Gastrocnemius medialis (tissue), 4 donors: ENCODE measurements around the gene KRTAP3-1. TPM values are rescaled to one million over a fixed set of nuclear protein-coding genes. Genes with fewer than 3 reads are reported as not detected.

Experiments
- ATAC-seq, 2 donors: fragments of 150-250 bp; one replicate each; pipeline ENCODE4 v1.9.1; 2016
- DNase-seq, 2 donors: peaks; one replicate each; pipeline ENCODE4 v3.0.0-alpha.2; 2019
- H3K27ac ChIP-seq, 4 donors: fragments of 200-600 bp; sonication (generic); 1 replicate in 1 of 4; 2 replicates in 3 of 4; pipeline ENCODE4 v1.5.1; 2016 to 2018; ENCODE audit warnings: mild to moderate bottlenecking in 2 of 4, moderate library complexity in 1 of 4
- H3K27me3 ChIP-seq, 3 donors: fragments of 200-600 bp; sonication (generic) in 2 of 3; 1 replicate in 1 of 3; 2 replicates in 2 of 3; pipeline versions ENCODE4 v1.5.1 to v1.6.0; 2016 to 2019; ENCODE audit warnings: mild to moderate bottlenecking in 1 of 3, moderate library complexity in 1 of 3
- H3K36me3 ChIP-seq, 2 donors: fragments of 200-600 bp; sonication (generic) in 1 of 2; one replicate each; pipeline ENCODE4 v1.5.1; 2017 to 2018
- H3K4me1 ChIP-seq, 2 donors: fragments of 200-600 bp; sonication (generic) in 1 of 2; one replicate each; pipeline ENCODE4 v1.5.1; 2016 to 2017; ENCODE audit warnings: mild to moderate bottlenecking in 2 of 2
- H3K4me3 ChIP-seq, 4 donors: fragments of 200-600 bp; sonication (generic) in 3 of 4; 1 replicate in 1 of 4; 2 replicates in 3 of 4; pipeline ENCODE4 v1.5.1; 2016 to 2019; ENCODE audit warnings: mild to moderate bottlenecking in 2 of 4
- H3K9me3 ChIP-seq, 3 donors: fragments of 200-600 bp; sonication (generic) in 2 of 3; 1 replicate in 1 of 3; 2 replicates in 2 of 3; pipeline ENCODE4 v1.5.1; 2016 to 2019
- POLR2A ChIP-seq, 2 donors: fragments of 450-650 bp; IDR thresholded peaks; one replicate each; pipeline ENCODE4 v1.6.1; 2017; ENCODE audit warnings: antibody characterized with exemption in 2 of 2, mild to moderate bottlenecking in 2 of 2, moderate library complexity in 2 of 2
- in situ Hi-C, 4 donors: fragments of 200-750 bp; cut with MboI; loops; one replicate each; pipeline versions ENCODE4 v1.15.0 to v1.8.0; 2017; ENCODE audit warnings: low sequenced_read_pairs in 4 of 4
- intact Hi-C: fragments of 100-400 bp; cut with DNase I; formaldehyde crosslinking; loops from one replicate; pipeline ENCODE4 v1.15.1; 2023; ENCODE audit warnings: low total_unique reads
- total RNA-seq, 4 donors: library from RNA; depleted of rRNA; stranded (reverse); fragments of >200 nt; gene quantifications; one replicate each; pipeline versions ENCODE4 v1.1.0 to v1.2.3, GENCODE V29; 2016
- TF ChIP-seq, protein P1 (sequence below), 5 experiments: fragments of 450-650 bp in 3 of 5; fragments of 200-600 bp in 2 of 5; sonication (generic) in 2 of 5; IDR thresholded peaks in 4 of 5; conservative IDR thresholded peaks in 1 of 5; 1 replicate in 4 of 5; 2 replicates in 1 of 5; pipeline ENCODE4 v1.5.1; 2016 to 2019; ENCODE audit warnings: antibody characterized with exemption in 5 of 5, mild to moderate bottlenecking in 3 of 5, moderate library complexity in 3 of 5

KRTAP3-1 gene
- total RNA-seq, 4 donors from 2014 or later: not detected

DNA sequence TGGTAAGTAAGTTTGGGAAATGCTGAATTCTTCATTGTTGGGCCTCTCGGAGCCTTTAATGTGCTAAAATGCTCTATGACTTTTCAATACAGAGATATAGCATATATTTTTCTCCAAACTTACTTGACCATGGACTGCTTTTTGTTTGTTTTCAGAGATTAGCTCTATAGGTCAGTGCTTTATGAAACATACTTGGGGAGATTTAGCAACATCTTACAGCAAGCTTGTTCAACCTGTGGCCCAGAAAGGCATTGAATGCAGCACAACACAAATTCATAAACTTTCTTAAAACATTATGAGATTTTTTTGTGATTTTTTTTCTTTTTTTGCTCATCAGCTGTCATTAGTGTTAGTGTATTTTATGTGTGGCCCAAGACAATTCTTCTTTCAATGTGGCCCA is 1.0 kb upstream of the KRTAP3-1 start:
- no peak for DNase-seq

DNA sequence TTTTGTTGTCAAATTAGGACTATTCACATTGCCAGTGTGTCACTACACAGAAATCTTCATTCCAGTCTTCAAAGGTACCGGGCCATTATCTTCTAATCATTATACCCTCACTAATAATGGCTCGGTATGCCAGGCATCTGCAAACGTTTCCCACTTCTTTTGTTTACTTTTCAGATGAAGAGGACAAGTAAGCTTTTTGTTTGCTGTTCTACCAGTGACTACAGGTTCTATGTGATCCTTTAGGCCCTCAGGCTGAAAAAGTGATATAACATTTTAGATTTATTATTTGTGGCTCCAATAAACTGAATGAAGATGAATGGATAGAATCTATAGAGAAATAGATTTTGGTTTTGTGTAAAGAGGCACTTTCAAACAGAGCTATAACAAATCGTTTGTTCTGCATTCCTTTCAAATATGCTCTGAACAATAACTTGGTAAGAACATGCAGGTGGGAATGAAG is 403 bp upstream of the KRTAP3-1 start:
- H3K9me3 ChIP-seq: no peaks in the 10 kb centered on the region

More for the DNA sequence above, 1.0 kb upstream of the KRTAP3-1 start:
- H3K36me3 ChIP-seq: no peaks in the 10 kb centered on the region
- H3K4me3 ChIP-seq: no peak overlapping the region
- H3K27ac ChIP-seq: no peak overlapping the region
- in situ Hi-C loops (no loop called here), intact Hi-C loops (no loop called here)
- peaks cover 7 to 8% of the 10 kb centered on the region in 2 donors for H3K4me1 ChIP-seq
- ATAC-seq: no peak
- H3K27me3 ChIP-seq: no peaks in the 10 kb centered on the region
- H3K9me3 ChIP-seq: no peaks in the 10 kb centered on the region
- no peak for TF ChIP-seq POLR2A (IDR thresholded peaks at IDR 0.05)
- TF ChIP-seq, protein P1, sequence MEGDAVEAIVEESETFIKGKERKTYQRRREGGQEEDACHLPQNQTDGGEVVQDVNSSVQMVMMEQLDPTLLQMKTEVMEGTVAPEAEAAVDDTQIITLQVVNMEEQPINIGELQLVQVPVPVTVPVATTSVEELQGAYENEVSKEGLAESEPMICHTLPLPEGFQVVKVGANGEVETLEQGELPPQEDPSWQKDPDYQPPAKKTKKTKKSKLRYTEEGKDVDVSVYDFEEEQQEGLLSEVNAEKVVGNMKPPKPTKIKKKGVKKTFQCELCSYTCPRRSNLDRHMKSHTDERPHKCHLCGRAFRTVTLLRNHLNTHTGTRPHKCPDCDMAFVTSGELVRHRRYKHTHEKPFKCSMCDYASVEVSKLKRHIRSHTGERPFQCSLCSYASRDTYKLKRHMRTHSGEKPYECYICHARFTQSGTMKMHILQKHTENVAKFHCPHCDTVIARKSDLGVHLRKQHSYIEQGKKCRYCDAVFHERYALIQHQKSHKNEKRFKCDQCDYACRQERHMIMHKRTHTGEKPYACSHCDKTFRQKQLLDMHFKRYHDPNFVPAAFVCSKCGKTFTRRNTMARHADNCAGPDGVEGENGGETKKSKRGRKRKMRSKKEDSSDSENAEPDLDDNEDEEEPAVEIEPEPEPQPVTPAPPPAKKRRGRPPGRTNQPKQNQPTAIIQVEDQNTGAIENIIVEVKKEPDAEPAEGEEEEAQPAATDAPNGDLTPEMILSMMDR (IDR thresholded peaks at IDR 0.05 in 4 of 5, conservative IDR thresholded peaks at IDR 0.05 in 1 of 5): no peak

DNA sequence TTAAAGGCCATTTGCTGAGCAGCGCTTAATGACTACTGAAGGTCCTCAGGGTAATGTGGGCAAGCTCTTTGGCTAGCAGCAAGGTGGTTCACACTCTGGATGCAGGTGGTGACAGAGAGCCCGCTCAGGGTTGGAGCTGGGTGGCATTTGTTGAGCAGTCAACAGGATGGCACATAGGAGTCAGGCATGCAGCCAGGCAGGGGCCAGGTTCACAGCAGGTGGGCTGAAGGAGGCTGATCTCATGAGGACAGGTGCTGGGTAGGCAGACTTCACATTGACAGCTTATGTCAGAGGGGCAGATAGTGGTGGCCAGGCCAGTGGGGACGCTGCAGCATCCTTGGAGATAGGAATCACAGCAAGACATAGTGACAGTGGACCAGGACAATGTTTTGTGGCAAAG is 4.5 kb downstream of the KRTAP3-1 start:
- Histone ChIP-seq H3K9me3 (no peaks in the 10 kb centered on the region), H3K27ac (no peak overlapping the region), H3K4me1 (no peaks in the 10 kb centered on the region), H3K36me3 (no peaks in the 10 kb centered on the region), H3K4me3 (no peak overlapping the region), H3K27me3 (peaks cover 0 to 8% (median 0%) of the 10 kb centered on the region in 3 donors)
- DNase-seq (no peak), ATAC-seq (no peak)
- intact Hi-C loops (no loop called here), in situ Hi-C loops (no loop called here)
- TF ChIP-seq, protein P1 (IDR thresholded peaks at IDR 0.05 in 4 of 5, conservative IDR thresholded peaks at IDR 0.05 in 1 of 5): no peak
- TF ChIP-seq POLR2A (IDR thresholded peaks at IDR 0.05): no peak

More for the DNA sequence above, 403 bp upstream of the KRTAP3-1 start:
- H3K4me1 ChIP-seq: peaks cover 7 to 8% of the 10 kb centered on the region in 2 donors
- H3K27ac ChIP-seq: no peak overlapping the region
- ATAC-seq (no peak), DNase-seq (no peak)
- H3K4me3 ChIP-seq: no peak overlapping the region
- intact Hi-C loops: no loop called here
- no peak for TF ChIP-seq POLR2A (IDR thresholded peaks at IDR 0.05)
- TF ChIP-seq, protein P1 (IDR thresholded peaks at IDR 0.05 in 4 of 5, conservative IDR thresholded peaks at IDR 0.05 in 1 of 5): no peak
- H3K36me3 ChIP-seq: no peaks in the 10 kb centered on the region
- no peaks in the 10 kb centered on the region for H3K27me3 ChIP-seq
- in situ Hi-C loops: no loop called here

DNA sequence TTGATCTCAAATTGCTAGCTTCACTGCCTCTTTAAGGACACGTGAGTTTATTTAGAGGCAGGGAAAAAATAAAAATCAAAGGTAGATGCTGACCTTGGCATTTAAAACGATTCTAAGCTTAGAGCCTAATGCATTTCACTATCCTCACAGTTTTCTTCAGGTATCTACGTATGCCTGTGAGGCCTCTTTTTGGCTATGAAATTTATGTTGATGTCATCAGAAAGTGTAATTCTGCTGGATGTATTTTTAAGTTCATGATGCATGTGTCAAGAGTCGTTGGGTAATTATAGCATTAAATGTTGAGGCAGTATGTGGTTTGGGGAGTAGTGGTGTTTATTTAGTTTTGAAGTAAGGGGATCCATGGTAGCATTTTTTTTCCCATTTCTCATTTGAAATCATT is 5.0 kb downstream of the KRTAP3-1 start:
- TF ChIP-seq, protein P1 (IDR thresholded peaks at IDR 0.05 in 4 of 5, conservative IDR thresholded peaks at IDR 0.05 in 1 of 5): no peak
- TF ChIP-seq POLR2A (IDR thresholded peaks at IDR 0.05): no peak
- ATAC-seq: no peak
- DNase-seq: no peak
- Histone ChIP-seq H3K4me3 (no peak overlapping the region), H3K36me3 (no peaks in the 10 kb centered on the region), H3K27me3 (peaks cover 0 to 8% (median 0%) of the 10 kb centered on the region in 3 donors), H3K9me3 (no peaks in the 10 kb centered on the region), H3K27ac (no peak overlapping the region), H3K4me1 (no peaks in the 10 kb centered on the region)
- in situ Hi-C loops: no loop called here
- intact Hi-C loops: no loop called here

DNA sequence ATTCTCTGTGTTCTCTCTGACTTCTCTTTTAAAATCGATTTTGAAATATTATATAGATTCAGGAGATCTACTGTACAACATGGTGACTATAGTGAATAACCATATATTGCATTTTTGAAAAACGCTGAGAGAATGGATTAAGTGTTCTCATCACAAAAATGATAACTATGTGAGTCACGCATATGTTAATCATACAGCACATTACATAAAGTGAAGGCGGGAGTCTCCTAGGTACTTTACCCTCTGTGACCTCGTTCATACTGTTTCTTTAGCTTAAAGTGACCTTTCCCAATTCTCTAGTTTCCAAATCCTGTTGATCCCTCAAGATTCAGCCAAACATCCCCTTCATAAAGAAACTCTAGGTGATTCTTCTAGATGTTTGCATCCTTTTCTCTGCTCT is 6.1 kb downstream of the KRTAP3-1 start:
- no peaks in the 10 kb centered on the region for H3K36me3 ChIP-seq
- H3K27ac ChIP-seq: no peak overlapping the region
- TF ChIP-seq, protein P1 (IDR thresholded peaks at IDR 0.05 in 4 of 5, conservative IDR thresholded peaks at IDR 0.05 in 1 of 5): no peak
- no peak for TF ChIP-seq POLR2A (IDR thresholded peaks at IDR 0.05)
- peaks cover 0 to 8% (median 0%) of the 10 kb centered on the region in 3 donors for H3K27me3 ChIP-seq
- in situ Hi-C loops (no loop called here), intact Hi-C loops (no loop called here)
- DNase-seq (no peak), ATAC-seq (no peak)
- H3K4me1 ChIP-seq: no peaks in the 10 kb centered on the region
- no peak overlapping the region for H3K4me3 ChIP-seq
- H3K9me3 ChIP-seq: no peaks in the 10 kb centered on the region
